Type B pancreatic cell (in vitro differentiated cells): ENCODE results near the gene DMRTC2. TPM values are rescaled to one million over a fixed set of nuclear protein-coding genes. Genes with fewer than 3 reads are reported as not detected.

Experiments used
- DNase-seq: peaks from one replicate; pipeline ENCODE4 v3.0.0; 2021; ENCODE audit warnings: mixed read lengths; ENCODE audit not compliant: unreplicated experiment; ENCODE audit errors: extremely low spot score
- H3K27ac Mint-ChIP-seq: 2 replicates; pipeline ENCODE4 v1.8.0; 2021; ENCODE audit warnings: mild to moderate bottlenecking, mixed read lengths
- H3K27me3 Mint-ChIP-seq: 2 replicates; pipeline ENCODE4 v1.8.0; 2021; ENCODE audit warnings: mixed read lengths
- H3K36me3 Mint-ChIP-seq: 2 replicates; pipeline ENCODE4 v1.8.0; 2021; ENCODE audit warnings: mixed read lengths
- H3K4me1 Mint-ChIP-seq: one replicate; pipeline ENCODE4 v1.8.0; 2021; ENCODE audit warnings: mixed read lengths; ENCODE audit not compliant: unreplicated experiment
- H3K4me3 Mint-ChIP-seq: 2 replicates; pipeline ENCODE4 v1.8.0; 2021; ENCODE audit warnings: mild to moderate bottlenecking, mixed read lengths
- H3K9me3 Mint-ChIP-seq: 2 replicates; pipeline ENCODE4 v1.8.0; 2021; ENCODE audit warnings: mixed read lengths
- total RNA-seq: library from RNA; stranded (reverse); gene quantifications from 2 replicates; pipeline ENCODE4 v1.2.1, GENCODE V29; 2021; ENCODE audit warnings: low replicate concordance
- TF ChIP-seq, protein P1 (sequence below): fragments of 200-600 bp; sonication (generic); conservative IDR thresholded peaks from 2 replicates; pipeline ENCODE4 v1.5.0; 2021; ENCODE audit warnings: antibody characterized with exemption, mild to moderate bottlenecking

The DMRTC2 gene
- total RNA-seq, 1 donor from 2014 or later = not detected

DNA sequence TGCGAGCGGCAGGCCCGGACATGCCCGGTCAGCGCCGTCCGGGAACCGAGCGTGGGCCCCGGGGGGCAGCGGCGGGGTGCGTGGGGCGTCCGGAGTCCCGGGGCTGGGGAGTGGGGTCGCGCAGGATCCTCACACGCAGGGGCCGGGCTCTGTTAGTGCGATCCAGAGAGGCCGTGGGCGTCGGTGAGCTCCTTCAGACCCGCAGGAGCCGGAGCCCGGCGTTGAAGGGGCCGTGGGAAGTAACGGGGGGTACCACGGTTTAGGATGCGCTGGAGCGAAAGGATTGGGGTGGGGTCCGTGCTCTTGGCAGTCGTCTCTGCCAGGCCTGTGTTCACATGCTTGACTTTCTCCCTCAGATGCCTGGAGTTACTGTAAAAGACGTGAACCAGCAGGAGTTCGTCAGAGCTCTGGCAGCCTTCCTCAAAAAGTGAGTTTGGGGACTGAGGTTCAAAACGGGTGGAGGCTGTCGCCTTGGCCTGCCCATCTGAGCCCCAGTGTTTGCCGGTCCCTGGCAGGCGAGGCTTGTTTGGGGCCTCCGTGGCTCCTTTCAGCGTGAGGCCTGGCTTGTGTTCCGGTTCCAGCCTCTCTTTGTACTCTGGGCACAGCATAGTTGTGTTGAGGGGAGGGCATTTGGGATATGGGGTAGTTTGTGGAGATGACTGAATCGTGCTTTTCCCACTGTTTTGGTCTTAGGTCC lies 15.7 kb downstream of the DMRTC2 start:
- TF ChIP-seq, protein P1, sequence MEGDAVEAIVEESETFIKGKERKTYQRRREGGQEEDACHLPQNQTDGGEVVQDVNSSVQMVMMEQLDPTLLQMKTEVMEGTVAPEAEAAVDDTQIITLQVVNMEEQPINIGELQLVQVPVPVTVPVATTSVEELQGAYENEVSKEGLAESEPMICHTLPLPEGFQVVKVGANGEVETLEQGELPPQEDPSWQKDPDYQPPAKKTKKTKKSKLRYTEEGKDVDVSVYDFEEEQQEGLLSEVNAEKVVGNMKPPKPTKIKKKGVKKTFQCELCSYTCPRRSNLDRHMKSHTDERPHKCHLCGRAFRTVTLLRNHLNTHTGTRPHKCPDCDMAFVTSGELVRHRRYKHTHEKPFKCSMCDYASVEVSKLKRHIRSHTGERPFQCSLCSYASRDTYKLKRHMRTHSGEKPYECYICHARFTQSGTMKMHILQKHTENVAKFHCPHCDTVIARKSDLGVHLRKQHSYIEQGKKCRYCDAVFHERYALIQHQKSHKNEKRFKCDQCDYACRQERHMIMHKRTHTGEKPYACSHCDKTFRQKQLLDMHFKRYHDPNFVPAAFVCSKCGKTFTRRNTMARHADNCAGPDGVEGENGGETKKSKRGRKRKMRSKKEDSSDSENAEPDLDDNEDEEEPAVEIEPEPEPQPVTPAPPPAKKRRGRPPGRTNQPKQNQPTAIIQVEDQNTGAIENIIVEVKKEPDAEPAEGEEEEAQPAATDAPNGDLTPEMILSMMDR = no peak
- H3K36me3 Mint-ChIP-seq = peaks cover 36% of the 10 kb centered on the region
- no peaks in the 10 kb centered on the region for H3K9me3 Mint-ChIP-seq
- DNase-seq = no peak
- H3K4me3 Mint-ChIP-seq = peak overlapping the region; percentile 95
- H3K27ac Mint-ChIP-seq = peak overlapping the region; percentile 91
- peaks cover 24% of the 10 kb centered on the region for H3K4me1 Mint-ChIP-seq
- H3K27me3 Mint-ChIP-seq = peaks cover 13% of the 10 kb centered on the region

DNA sequence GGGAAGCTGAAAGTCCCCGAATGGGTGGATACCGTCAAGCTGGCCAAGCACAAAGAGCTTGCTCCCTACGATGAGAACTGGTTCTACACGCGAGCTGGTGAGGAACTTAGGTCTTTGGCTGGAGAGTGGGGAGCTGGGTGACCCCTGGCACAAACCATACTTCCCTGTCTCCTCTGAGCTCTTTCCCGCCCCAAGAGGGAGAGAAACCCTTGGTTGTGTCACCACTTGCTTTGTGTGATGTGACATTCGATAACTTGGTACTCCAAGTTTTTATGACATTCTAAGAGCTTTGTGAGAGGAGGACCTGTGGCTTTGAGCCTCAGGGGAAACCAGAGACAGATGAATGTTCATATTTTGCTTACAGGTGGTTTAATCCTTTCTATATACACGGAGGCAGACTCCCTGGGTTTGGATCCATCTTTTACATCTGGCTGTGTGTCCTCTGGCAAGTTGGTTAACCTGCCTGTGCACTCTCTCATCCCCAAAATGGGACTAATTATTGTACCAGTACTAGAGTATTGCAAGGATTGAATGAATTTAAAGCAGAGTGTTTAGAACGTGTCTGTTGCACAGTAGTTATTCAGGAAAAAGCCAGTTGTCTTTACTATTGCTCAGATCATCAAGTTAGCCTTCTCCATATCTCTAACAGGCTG lies 16.4 kb downstream of the DMRTC2 start:
- peak overlapping the region; percentile 91 for H3K27ac Mint-ChIP-seq
- peaks cover 24% of the 10 kb centered on the region for H3K4me1 Mint-ChIP-seq
- H3K27me3 Mint-ChIP-seq = peaks cover 8% of the 10 kb centered on the region
- TF ChIP-seq, protein P1 = no peak
- no peak for DNase-seq
- peak overlapping the region; percentile 95 for H3K4me3 Mint-ChIP-seq
- peaks cover 36% of the 10 kb centered on the region for H3K36me3 Mint-ChIP-seq
- no peaks in the 10 kb centered on the region for H3K9me3 Mint-ChIP-seq

DNA sequence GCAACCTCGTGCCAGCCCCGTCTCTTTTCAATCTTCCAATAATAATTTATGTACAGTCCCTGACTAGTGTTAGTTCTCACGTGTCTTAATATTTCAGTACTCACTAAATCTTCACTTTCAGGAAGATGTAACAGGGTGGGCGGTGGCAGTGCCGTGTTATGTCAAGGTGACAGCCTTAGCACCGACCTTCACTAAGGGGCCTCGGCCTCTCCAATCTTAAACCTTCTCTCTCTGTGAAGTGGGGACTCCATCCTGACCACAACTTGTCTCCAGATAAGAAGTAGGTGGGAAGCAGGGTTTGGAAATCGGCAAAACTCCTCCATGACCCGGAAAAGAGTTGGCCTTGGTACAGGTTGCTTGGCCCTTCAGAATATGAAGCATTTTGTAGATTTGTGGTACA lies 17.0 kb downstream of the DMRTC2 start:
- peaks cover 36% of the 10 kb centered on the region for H3K36me3 Mint-ChIP-seq
- peak overlapping the region; percentile 95 for H3K4me3 Mint-ChIP-seq
- no peak for DNase-seq
- no peaks in the 10 kb centered on the region for H3K9me3 Mint-ChIP-seq
- peak overlapping the region; percentile 91 for H3K27ac Mint-ChIP-seq
- H3K27me3 Mint-ChIP-seq = peaks cover 6% of the 10 kb centered on the region
- TF ChIP-seq, protein P1 = no peak
- peaks cover 24% of the 10 kb centered on the region for H3K4me1 Mint-ChIP-seq

DNA sequence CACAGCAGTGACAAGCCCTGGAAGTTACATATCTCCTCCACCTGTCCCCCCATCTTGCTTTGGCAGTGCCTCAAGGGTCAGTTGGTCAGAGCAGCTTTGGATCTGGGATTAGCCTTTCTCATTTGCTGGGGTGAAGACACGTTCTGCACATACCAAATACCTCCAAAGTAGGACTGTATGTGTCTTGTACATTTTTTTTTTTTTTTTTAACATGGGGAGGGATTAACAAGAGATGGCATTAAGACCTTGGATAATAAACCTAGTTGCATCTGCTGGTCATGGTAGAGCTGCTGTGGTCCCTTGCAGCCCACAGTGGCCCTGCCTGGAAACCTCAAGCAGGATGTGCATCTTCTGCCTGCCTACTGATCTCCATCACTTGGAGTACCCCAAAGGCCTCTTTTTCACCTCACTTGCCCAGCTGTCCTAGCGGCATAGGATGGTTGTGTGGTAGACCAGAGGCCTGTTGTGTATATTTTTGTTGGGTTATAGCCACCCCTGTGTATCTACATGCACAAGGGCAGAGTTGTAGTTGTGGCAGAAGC lies 17.7 kb downstream of the DMRTC2 start:
- no peak for DNase-seq
- Mint-ChIP-seq H3K9me3 (no peaks in the 10 kb centered on the region), H3K4me3 (peak overlapping the region; percentile 95), H3K27me3 (no peaks in the 10 kb centered on the region), H3K27ac (peak overlapping the region; percentile 91), H3K36me3 (peaks cover 36% of the 10 kb centered on the region), H3K4me1 (peaks cover 24% of the 10 kb centered on the region)
- TF ChIP-seq, protein P1 = no peak

DNA sequence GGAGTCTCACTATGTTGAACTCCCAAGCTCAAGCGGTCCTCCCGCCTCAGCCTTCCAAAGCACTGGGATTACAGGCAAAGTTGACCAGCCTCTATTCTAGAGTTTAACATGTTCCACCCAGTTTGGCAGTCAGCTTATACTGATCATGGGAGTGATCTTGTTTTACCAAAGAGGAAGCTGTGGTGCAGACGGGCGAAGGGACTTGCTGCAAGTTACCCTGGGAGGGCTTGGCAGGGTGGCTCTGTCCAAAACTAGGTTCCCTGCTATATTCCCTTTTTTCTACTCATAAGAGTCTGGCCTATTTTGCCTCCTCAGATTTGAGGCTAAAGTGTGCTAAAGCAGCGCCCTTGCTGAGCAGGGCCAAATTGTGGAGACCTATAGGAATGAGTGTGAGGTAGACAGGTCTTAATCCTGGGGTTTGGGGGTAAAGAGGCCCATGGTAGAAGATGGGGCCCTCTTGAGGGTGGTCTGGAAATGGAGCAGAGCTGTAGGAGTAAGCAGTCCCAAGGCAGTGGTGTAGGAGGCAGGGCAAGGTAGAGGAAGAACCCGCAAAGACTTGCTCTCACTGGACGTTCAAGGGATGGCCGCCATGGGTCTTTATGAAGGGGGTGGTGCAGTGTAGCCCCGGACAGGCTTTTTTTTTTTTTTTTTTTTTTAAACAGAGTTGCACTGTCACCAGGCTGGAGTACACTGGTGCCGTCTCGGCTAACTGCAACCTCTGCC lies 18.5 kb downstream of the DMRTC2 start:
- Mint-ChIP-seq H3K27me3 (no peaks in the 10 kb centered on the region), H3K27ac (peak overlapping the region; percentile 80), H3K9me3 (no peaks in the 10 kb centered on the region), H3K4me3 (peak overlapping the region; percentile 95), H3K36me3 (peaks cover 42% of the 10 kb centered on the region), H3K4me1 (peaks cover 30% of the 10 kb centered on the region)
- TF ChIP-seq, protein P1 = no peak
- DNase-seq = no peak
